Tibial nerve (tissue), 4 donors: ENCODE measurements around the gene CDK5. TPM values are rescaled to one million over a fixed set of nuclear protein-coding genes. Genes with fewer than 3 reads are reported as not detected.
A peak's percentile ranks its signal among the peaks of the same experiment; 100 is the strongest.

Experiments used
- DNase-seq, 2 donors: peaks; one replicate each; pipeline ENCODE4 v3.0.0-alpha.2; 2019; ENCODE audit warnings: low spot score in 2 of 2
- H3K27ac ChIP-seq, 4 donors: fragments of 200-600 bp; sonication (generic) in 3 of 4; one replicate each; pipeline ENCODE4 v1.5.1; 2017 to 2019; ENCODE audit warnings: mild to moderate bottlenecking in 1 of 4
- H3K27me3 ChIP-seq, 2 donors: fragments of 200-600 bp; sonication (generic) in 1 of 2; one replicate each; pipeline versions ENCODE4 v1.5.1 to v1.6.0; 2017 to 2019
- H3K36me3 ChIP-seq, 3 donors: fragments of 200-600 bp; sonication (generic); one replicate each; pipeline ENCODE4 v1.5.1; 2018 to 2019
- H3K4me1 ChIP-seq, 4 donors: fragments of 200-600 bp; sonication (generic) in 3 of 4; one replicate each; pipeline ENCODE4 v1.5.1; 2017 to 2019
- H3K4me3 ChIP-seq, 4 donors: fragments of 200-600 bp; sonication (generic) in 3 of 4; one replicate each; pipeline ENCODE4 v1.5.1; 2017 to 2019; ENCODE audit warnings: mild to moderate bottlenecking in 1 of 4, moderate library complexity in 1 of 4
- H3K9me3 ChIP-seq, 4 donors: fragments of 200-600 bp; sonication (generic) in 3 of 4; one replicate each; pipeline ENCODE4 v1.5.1; 2017 to 2019
- EP300 ChIP-seq, 2 donors: sonication (generic); formaldehyde crosslinking; IDR thresholded peaks; one replicate each; pipeline ENCODE4 v1.6.1; 2017; ENCODE audit warnings: antibody characterized with exemption in 2 of 2, mild to moderate bottlenecking in 1 of 2
- POLR2A ChIP-seq, 2 donors: fragments of 450-650 bp; IDR thresholded peaks; one replicate each; pipeline ENCODE4 v1.6.1; 2017; ENCODE audit warnings: antibody characterized with exemption in 2 of 2, mild to moderate bottlenecking in 2 of 2, moderate library complexity in 2 of 2
- WGBS, 2 donors: methylation state at CpG; one replicate each; pipeline ENCODE4 v1.1.5; 2018; 5-methylcytosine and 5-hydroxymethylcytosine counted together
- total RNA-seq, 4 donors: library from RNA; depleted of rRNA; stranded (reverse); fragments of >200 nt; gene quantifications; one replicate each; pipeline ENCODE4 v1.1.0, GENCODE V29; 2016
- TF ChIP-seq, protein P1 (sequence below), 5 experiments: fragments of 200-600 bp in 3 of 5; fragments of 450-650 bp in 2 of 5; sonication (generic) in 3 of 5; IDR thresholded peaks; one replicate each; pipeline ENCODE4 v1.5.1; 2016 to 2019; ENCODE audit warnings: antibody characterized with exemption in 5 of 5, mild to moderate bottlenecking in 3 of 5, moderate library complexity in 2 of 5

The CDK5 gene
- total RNA-seq, 4 donors from 2014 or later, result 3.6 to 13.1 (median 7.1) TPM

- Histone ChIP-seq H3K27me3 (no peaks in the 10 kb centered on the region), H3K4me3 (peak overlapping the region; percentile 72 to 91 (median 80)), H3K9me3 (no peaks in the 10 kb centered on the region), H3K4me1 (peaks cover 0 to 60% (median 42%) of the 10 kb centered on the region in 4 donors), H3K36me3 (peaks cover 5 to 19% (median 6%) of the 10 kb centered on the region in 3 donors), H3K27ac (peak overlapping the region; percentile 93 to 97 (median 96))
- WGBS, 2 donors, result 7 to 9% methylated on average over 13 to 21 of the region's 21 CpGs
- TF ChIP-seq EP300 (IDR thresholded peaks at IDR 0.05) (peak in 1 of 2 donors; percentile 35), POLR2A (IDR thresholded peaks at IDR 0.05) (no peak)
- TF ChIP-seq, protein P1, sequence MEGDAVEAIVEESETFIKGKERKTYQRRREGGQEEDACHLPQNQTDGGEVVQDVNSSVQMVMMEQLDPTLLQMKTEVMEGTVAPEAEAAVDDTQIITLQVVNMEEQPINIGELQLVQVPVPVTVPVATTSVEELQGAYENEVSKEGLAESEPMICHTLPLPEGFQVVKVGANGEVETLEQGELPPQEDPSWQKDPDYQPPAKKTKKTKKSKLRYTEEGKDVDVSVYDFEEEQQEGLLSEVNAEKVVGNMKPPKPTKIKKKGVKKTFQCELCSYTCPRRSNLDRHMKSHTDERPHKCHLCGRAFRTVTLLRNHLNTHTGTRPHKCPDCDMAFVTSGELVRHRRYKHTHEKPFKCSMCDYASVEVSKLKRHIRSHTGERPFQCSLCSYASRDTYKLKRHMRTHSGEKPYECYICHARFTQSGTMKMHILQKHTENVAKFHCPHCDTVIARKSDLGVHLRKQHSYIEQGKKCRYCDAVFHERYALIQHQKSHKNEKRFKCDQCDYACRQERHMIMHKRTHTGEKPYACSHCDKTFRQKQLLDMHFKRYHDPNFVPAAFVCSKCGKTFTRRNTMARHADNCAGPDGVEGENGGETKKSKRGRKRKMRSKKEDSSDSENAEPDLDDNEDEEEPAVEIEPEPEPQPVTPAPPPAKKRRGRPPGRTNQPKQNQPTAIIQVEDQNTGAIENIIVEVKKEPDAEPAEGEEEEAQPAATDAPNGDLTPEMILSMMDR (IDR thresholded peaks at IDR 0.05), result peak in 3 of 5 experiments; percentile 20 to 28 (median 28)
- no peak for DNase-seq
Measured at GRCh38 chr7:151060416-151061212, 2.9 kb upstream of the CDK5 start.

- Histone ChIP-seq H3K27ac (peak overlapping the region; percentile 93 to 97 (median 96)), H3K27me3 (no peaks in the 10 kb centered on the region), H3K36me3 (peaks cover 5 to 17% (median 6%) of the 10 kb centered on the region in 3 donors), H3K4me3 (peak overlapping the region; percentile 72 to 91 (median 80)), H3K4me1 (peaks cover 0 to 60% (median 42%) of the 10 kb centered on the region in 4 donors), H3K9me3 (no peaks in the 10 kb centered on the region)
- TF ChIP-seq, protein P1 (IDR thresholded peaks at IDR 0.05), result no peak
- TF ChIP-seq EP300 (IDR thresholded peaks at IDR 0.05) (no peak), POLR2A (IDR thresholded peaks at IDR 0.05) (no peak)
- 2 to 3% methylated on average over 16 to 17 of the region's 17 CpGs for WGBS, 2 donors
- DNase-seq, result no peak
Measured at GRCh38 chr7:151060113-151060415, 2.4 kb upstream of the CDK5 start.

DNA sequence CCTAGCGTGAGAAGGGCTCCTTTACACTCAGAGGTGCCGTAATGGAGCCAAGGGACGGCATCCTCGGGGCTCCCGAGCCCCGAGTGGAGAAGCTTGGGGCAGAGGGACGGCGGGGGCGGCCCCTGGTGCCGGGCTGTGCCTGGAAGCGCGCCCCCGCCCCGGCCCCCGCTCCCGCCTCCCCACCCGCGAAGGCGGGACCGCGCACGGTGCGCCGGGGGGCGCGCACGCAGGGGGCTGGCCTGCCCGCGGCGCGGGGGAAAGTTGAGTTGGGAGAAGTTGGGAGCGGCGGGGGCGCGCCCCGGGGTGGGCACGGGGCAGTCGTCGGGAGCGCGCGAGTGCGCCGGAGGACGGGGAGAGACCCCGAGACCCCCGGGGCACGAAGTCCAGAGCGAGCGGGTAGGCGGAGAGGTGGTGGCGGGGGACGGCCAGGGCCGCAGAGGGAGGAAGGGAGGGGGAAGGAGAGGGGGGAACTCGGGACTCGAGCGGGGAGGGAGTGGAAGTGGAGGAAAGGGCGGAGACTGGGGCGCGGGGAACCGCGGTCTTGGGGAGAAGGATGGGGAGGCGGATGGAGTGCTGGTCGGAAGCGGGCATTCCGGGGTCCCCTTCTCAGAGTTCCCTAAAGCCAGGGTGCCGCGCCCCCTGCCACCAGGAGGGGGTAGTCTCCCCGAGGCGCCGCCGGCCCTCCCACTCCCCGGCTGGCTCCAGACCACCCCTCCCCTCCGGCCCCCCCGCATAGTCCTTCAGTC, 1.8 kb upstream of the CDK5 start, which contains the start of gene SLC4A2:
SLC4A2 (plus strand) TSS at position 223 of the 746 bp plus-strand sequence. CDS start 2,399 bp downstream, outside the sequence.
- H3K27me3 ChIP-seq, result no peaks in the 10 kb centered on the region
- 0 to 2% methylated on average over 39 to 50 of the region's 75 CpGs for WGBS, 2 donors
- TF ChIP-seq EP300 (IDR thresholded peaks at IDR 0.05), result peak in 1 of 2 donors; percentile 63
- peak; percentile 31 to 61 for TF ChIP-seq POLR2A (IDR thresholded peaks at IDR 0.05)
- TF ChIP-seq, protein P1 (IDR thresholded peaks at IDR 0.05), result peak; percentile 47 to 56 (median 54)
- peak within 1 kb of the TSS; percentile 93 to 97 (median 96) for H3K27ac ChIP-seq
- peaks cover 2 to 16% (median 2%) of the 10 kb centered on the region in 3 donors for H3K36me3 ChIP-seq
- peak; percentile 67 to 73 for DNase-seq
- peak within 1 kb of the TSS; percentile 72 to 91 (median 80) for H3K4me3 ChIP-seq
- H3K9me3 ChIP-seq, result no peaks in the 10 kb centered on the region
- H3K4me1 ChIP-seq, result peaks cover 0 to 60% (median 42%) of the 10 kb centered on the region in 4 donors

- no peak for DNase-seq
- H3K9me3 ChIP-seq, result no peaks in the 10 kb centered on the region
- peaks cover 0 to 16% (median 0%) of the 10 kb centered on the region in 3 donors for H3K36me3 ChIP-seq
- TF ChIP-seq POLR2A (IDR thresholded peaks at IDR 0.05), result no peak
- TF ChIP-seq, protein P1 (IDR thresholded peaks at IDR 0.05), result no peak
- TF ChIP-seq EP300 (IDR thresholded peaks at IDR 0.05), result no peak
- no peaks in the 10 kb centered on the region for H3K27me3 ChIP-seq
- H3K4me1 ChIP-seq, result peaks cover 0 to 60% (median 42%) of the 10 kb centered on the region in 4 donors
- peak overlapping the region; percentile 93 to 97 (median 96) for H3K27ac ChIP-seq
- peak overlapping the region; percentile 72 to 91 (median 80) for H3K4me3 ChIP-seq
- 4 to 5% methylated on average over 18 of the region's 18 CpGs for WGBS, 2 donors
Measured at GRCh38 chr7:151058781-151059366, 1.2 kb upstream of the CDK5 start.
